Esophagus squamous epithelium (tissue), 4 donors: Measurements from ENCODE around the gene EIF2B5.

Experiments used
- POLR2A ChIP-seq, 4 donors: fragments of 450-650 bp; IDR thresholded peaks; one replicate each; pipeline ENCODE4 v1.6.1; 2017; ENCODE audit warnings: antibody characterized with exemption in 4 of 4, mild to moderate bottlenecking in 4 of 4, moderate library complexity in 3 of 4
- TF ChIP-seq, protein P1 (sequence below), 6 experiments: fragments of 450-650 bp in 4 of 6; fragments of 200-600 bp in 2 of 6; sonication (generic) in 2 of 6; IDR thresholded peaks; one replicate each; pipeline ENCODE4 v1.5.1; 2016 to 2019; ENCODE audit warnings: antibody characterized with exemption in 6 of 6, mild to moderate bottlenecking in 4 of 6, moderate library complexity in 4 of 6

DNA sequence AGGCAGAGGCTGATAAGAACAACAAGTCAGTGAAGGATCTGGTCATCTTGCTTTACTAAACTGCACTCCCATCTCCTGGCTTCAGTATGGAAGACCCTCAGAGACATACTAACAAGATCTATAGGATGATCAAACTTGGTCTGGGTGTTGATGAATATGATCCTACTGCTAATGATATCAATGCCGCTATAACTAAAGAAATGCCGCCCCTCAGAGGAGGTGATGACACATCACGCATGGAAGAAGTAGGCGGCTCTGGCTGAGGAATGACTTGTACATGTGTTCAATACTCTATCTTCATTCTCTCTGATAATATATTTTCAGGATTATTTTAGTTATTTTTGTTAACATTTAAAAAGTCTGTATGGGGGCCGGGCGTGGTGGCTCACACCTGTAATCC, 17.5 kb upstream of the EIF2B5 start:
- TF ChIP-seq, protein P1, sequence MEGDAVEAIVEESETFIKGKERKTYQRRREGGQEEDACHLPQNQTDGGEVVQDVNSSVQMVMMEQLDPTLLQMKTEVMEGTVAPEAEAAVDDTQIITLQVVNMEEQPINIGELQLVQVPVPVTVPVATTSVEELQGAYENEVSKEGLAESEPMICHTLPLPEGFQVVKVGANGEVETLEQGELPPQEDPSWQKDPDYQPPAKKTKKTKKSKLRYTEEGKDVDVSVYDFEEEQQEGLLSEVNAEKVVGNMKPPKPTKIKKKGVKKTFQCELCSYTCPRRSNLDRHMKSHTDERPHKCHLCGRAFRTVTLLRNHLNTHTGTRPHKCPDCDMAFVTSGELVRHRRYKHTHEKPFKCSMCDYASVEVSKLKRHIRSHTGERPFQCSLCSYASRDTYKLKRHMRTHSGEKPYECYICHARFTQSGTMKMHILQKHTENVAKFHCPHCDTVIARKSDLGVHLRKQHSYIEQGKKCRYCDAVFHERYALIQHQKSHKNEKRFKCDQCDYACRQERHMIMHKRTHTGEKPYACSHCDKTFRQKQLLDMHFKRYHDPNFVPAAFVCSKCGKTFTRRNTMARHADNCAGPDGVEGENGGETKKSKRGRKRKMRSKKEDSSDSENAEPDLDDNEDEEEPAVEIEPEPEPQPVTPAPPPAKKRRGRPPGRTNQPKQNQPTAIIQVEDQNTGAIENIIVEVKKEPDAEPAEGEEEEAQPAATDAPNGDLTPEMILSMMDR (IDR thresholded peaks at IDR 0.05), result no peak
- no peak for TF ChIP-seq POLR2A (IDR thresholded peaks at IDR 0.05)
